ENCODE results near the gene FAM204A.

Gene FAM204A
- total RNA-seq: 80.9 to 84.8 reads per million in 2 experiments

- peak; percentile 94 for DNase-seq (ENCODE audit: low read depth)
These were observed at the start of gene FAM204A for GRCh38 chr10:118341791-118342637. Gene FAM204A (minus strand): TSS chr10:118342324. CDS start chr10:118336415, 5,909 bp downstream.

DNA sequence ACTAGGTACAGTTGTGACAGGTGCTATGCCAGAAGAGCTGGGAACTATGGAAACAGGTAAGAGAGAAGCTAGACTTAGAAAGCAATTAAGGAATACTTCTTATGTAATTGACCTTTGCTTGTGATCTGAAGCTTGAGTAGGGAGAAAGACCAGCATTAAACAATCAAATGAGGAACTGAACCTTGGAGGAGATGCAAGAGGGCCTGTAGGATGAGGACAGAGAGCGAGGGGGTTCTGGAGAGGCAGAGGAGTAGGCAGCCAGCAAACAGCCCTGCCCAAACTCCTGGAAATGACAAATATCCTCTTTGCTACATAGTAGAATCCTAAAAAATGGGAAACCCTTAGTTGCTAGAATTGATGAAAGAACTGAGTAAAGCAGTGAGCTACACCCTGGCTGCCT, 41.6 kb upstream of the FAM204A start:
- DNase-seq (ENCODE audit: low read depth): no peak

DNA sequence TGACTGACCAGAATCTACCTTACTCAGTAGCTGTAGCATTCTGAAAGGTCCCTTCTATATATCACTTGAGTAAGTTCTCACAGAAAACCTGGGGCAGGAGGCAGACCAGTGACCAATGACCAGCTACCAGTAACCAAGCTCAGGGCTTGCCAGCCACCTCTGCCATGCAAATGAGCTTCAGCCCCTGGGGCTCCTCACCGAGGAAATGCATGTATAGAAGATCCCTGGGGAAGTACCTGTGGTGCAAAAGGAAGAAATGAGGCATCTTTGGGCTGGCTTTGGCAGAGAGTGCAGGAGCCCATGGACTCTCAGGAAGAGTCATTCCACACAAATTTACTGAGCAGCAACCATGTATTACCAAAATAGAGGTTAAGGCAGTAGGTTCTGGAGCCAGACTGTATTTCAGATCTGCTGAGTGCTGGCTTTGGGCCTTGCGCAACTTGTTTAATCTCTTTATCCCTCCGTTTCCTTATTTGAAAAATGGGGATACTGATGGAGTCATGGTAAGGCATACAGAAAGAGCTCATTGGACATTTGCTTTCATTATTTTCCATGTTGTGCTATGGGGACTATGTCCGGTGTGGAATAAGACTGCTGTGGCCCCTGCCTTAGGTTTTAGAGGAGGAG, 41.1 kb upstream of the FAM204A start:
- DNase-seq (ENCODE audit: low read depth): no peak

- no peak for DNase-seq (ENCODE audit: low read depth)
These were observed 32.3 kb upstream of the FAM204A start for GRCh38 chr10:118374404-118374803.

DNA sequence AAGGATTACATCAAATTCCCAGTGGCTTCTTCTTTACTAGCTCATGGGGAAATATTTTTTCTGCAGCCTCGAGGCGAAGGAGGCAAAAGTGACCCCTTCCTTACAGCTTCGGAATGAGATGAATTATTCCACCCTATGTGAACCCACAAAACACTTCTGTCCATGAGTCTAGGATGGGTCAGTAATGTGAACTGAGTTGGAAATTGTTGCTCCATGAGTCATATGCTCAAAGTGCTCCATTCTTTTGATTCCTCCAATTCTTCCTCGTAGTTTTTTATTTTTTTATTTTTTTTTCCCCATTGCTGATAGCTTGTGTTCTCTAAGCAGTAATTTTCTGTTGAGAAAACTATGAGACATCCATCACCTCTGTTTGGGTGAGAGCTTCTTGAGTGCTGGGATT, 31.7 kb upstream of the FAM204A start:
- no peak for DNase-seq (ENCODE audit: low read depth)

GRCh38 chr10:118370499-118370898, 28.4 kb upstream of the FAM204A start:
- no peak for DNase-seq (ENCODE audit: low read depth)

DNA sequence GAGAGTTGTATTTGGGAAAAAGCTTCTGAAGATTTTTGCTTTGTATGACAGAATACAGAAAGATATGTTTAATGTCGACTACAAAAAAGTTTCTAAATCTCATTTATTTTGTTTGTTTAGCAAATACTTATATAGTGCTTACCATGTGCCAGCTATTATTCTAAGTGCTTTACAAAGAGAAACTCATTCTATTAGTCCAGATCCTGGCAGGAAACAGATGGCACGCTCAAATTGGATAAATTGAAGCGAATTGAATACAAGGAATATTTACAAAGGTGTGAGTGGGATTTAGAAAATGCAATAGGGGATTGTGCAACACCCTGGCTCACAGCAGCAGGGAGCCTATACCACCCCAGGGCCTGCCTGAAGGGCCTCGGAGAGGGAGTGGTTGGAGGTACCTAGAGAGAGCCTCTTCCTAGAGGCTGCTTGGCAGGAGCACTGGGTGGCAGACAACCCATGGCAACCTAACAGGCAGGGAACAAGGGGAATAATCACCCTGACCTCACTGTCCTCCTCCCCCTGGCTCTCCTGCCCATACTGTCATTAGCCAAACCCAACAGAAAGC, 27.6 kb upstream of the FAM204A start:
- no peak for DNase-seq (ENCODE audit: low read depth)

GRCh38 chr10:118365702-118366101, 23.6 kb upstream of the FAM204A start:
- DNase-seq (ENCODE audit: low read depth): no peak

GRCh38 chr10:118362103-118362502, 20.0 kb upstream of the FAM204A start:
- no peak for DNase-seq (ENCODE audit: low read depth)

DNA sequence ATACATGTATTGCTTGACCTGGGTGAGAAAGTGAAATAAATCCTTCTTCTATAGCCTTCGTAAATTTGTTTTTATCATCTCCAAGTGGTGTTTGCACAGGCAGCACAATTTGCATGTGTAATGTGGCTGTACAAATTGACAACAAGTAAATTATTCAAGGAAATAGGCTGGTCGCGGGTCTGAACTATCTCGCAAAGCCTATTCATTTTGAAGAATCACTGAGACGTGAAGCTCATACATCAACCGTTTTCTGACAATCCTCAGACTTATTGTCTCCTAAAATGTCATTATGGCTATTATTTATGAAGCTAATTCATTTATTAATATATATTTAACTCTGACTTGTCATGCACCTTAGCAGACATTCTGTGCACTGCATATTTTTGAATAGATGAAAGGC, 16.2 kb upstream of the FAM204A start:
- DNase-seq (ENCODE audit: low read depth): no peak

- DNase-seq (ENCODE audit: low read depth): no peak
These were observed 15.7 kb upstream of the FAM204A start for GRCh38 chr10:118357841-118358240.

GRCh38 chr10:118356628-118357027, 14.5 kb upstream of the FAM204A start:
- no peak for DNase-seq (ENCODE audit: low read depth)

DNA sequence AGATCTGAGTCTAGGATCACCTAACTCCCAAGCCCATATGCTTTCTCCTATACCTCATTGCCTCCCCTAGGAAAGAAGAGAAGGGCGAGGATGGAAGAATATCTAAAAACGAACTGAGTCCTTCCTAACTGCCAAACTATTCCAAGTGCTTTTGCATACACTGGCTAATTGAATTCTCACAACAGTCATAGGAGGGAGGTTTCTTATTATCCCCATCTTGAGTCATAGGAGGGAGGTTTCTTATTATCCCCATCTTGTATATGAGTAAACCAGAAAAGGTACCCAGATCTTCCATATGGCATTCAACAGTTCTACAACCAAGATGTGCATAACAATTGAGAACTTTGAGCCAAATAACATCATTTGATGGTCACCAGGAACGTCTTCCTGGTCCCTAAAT, 13.1 kb upstream of the FAM204A start:
- DNase-seq (ENCODE audit: low read depth): no peak

DNA sequence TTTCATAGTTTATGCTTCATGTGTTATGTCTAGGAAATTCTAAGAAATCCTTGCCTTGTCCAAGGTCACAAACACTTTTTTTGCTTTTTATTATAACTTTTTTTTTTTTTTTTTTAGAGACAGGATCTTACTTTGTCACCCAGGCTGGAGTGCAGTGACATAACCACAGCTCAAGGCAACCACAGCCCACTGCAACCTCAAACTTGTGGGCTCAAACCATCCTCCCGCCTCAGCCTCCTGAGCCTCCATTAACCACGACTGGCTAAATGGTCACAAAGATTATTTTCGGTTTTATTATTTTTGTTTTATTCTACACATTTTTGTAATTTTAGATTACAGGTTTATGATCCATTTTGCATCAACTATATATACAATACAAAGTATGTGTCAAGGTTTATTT, 7.1 kb upstream of the FAM204A start:
- DNase-seq (ENCODE audit: low read depth): no peak

- DNase-seq (ENCODE audit: low read depth): no peak
These were observed 1.4 kb upstream of the FAM204A start for GRCh38 chr10:118343549-118343948.

DNA sequence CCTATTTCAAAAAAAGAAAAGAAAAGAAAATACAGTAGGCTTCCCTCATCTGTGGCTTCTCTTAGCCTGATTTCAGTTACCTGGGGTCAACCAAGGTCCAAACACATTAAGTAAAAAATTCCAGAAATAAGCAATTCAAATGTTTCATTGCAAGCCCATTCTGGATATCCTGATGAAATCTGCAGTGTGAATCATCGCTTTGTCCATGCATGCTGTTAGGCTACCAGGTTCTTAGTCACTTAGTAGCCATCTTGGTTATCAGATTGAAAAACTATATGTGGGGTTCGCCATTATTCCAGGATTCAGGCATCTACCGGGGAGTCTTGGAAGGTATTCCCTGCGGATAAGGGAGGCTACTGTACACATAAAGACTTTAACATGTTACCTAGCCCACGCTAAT, 991 bp upstream of the FAM204A start:
- DNase-seq (ENCODE audit: low read depth): no peak

GRCh38 chr10:118342638-118343020, 505 bp upstream of the FAM204A start:
- no peak for DNase-seq (ENCODE audit: low read depth)

GRCh38 chr10:118340486-118340885, 1.6 kb downstream of the FAM204A start:
- no peak for DNase-seq (ENCODE audit: low read depth)

DNA sequence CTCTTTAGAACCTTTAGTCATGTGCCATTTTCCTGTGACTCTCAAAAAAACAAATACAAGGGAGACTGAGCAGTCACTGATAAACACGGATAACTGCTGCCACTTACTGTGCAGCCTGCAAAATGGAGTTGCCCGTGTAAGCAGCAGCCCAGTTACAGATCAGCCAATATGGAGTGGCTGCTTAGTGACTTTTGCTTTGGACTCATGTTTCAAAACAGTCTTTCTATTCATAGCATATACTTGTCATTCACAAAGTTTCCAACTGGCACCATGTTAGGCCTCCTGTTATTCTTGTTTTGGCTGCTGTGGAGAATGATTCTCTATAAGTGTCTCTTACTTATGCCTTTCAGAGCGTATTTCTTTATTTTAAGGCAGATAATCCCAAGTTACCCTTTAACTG, 3.0 kb downstream of the FAM204A start:
- no peak for DNase-seq (ENCODE audit: low read depth)

DNA sequence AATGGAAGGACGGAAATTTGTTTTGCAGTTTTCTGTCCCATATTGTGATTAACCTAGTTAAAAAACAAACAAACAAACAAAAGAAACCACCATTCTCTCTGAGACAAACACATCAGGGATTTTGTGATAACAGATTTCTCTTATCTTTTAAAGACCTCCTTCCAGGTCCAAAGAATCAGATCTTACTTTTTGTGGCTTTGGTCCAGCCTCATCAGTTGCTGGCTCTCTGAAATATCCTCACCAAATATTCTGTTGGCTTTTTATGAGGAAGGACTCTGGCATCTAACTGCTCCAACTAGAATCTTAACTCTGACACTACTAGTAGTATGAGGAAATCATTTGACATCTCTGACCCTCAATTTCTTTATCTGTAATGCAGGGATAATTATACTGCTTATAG, 4.8 kb downstream of the FAM204A start:
- no peak for DNase-seq (ENCODE audit: low read depth)

DNA sequence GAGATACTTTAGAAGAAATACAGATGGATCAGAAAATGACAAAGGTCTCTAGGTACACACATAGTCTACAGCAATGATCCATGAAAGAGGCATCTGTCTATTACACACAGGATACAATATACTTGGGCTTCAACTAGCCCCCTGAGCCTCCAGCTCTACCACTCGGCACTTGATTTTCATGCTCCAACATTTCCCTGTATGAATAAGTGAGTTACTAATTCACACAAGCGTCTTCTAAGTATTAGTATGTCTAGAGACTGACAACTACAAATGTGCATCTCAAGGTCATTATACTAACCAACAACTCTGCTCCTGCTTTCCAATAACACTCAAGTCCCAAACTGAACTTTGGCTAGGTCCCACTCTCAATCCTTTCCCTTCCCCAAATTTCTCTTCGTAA, 8.3 kb downstream of the FAM204A start:
- no peak for DNase-seq (ENCODE audit: low read depth)

GRCh38 chr10:118332948-118333710, 9.0 kb downstream of the FAM204A start:
- no peak for DNase-seq (ENCODE audit: low read depth)
